Ishikawa (cell line): ENCODE data around the gene TP73.

Experiments
- CEBPB ChIP-seq: IDR thresholded peaks from 2 replicates; pipeline ENCODE4 v1.6.1; 2012
- CREB1 ChIP-seq: IDR thresholded peaks from 2 replicates; pipeline ENCODE4 v1.6.1; 2012; ENCODE audit warnings: low read depth
- EGR1 ChIP-seq: IDR thresholded peaks from 2 replicates; pipeline ENCODE4 v1.6.1; 2012
- EP300 ChIP-seq: IDR thresholded peaks from 2 replicates; pipeline ENCODE4 v1.6.1; 2012; ENCODE audit warnings: borderline replicate concordance
- FOXM1 ChIP-seq: IDR thresholded peaks from 2 replicates; pipeline ENCODE4 v1.6.1; 2012; ENCODE audit warnings: low read depth, borderline replicate concordance
- MAX ChIP-seq: IDR thresholded peaks from 2 replicates; pipeline ENCODE4 v1.6.1; 2012
- NFIC ChIP-seq: IDR thresholded peaks from 2 replicates; pipeline ENCODE4 v1.6.1; 2012
- RAD21 ChIP-seq: IDR thresholded peaks from 2 replicates; pipeline ENCODE4 v1.6.1; 2012; ENCODE audit warnings: low read depth
- REST ChIP-seq: IDR thresholded peaks from 2 replicates; pipeline ENCODE4 v1.6.1; 2012; ENCODE audit warnings: low read depth, mild to moderate bottlenecking
- TAF1 ChIP-seq: IDR thresholded peaks from 2 replicates; pipeline ENCODE4 v1.6.1; 2012; ENCODE audit warnings: low read depth, mild to moderate bottlenecking
- TCF12 ChIP-seq: IDR thresholded peaks from 2 replicates; pipeline ENCODE4 v1.6.1; 2012; ENCODE audit warnings: low read depth
- TEAD4 ChIP-seq: IDR thresholded peaks from 2 replicates; pipeline ENCODE4 v1.6.1; 2012
- USF1 ChIP-seq: IDR thresholded peaks from 2 replicates; pipeline ENCODE4 v1.6.1; 2012
- YY1 ChIP-seq: IDR thresholded peaks from 2 replicates; pipeline ENCODE4 v1.6.1; 2012; ENCODE audit warnings: low read depth
- ZBTB7A ChIP-seq: IDR thresholded peaks from 2 replicates; pipeline ENCODE4 v1.6.1; 2012; ENCODE audit warnings: low read depth

Gene TP73

GRCh38 chr1:3743421-3743820 is 91.1 kb downstream of the TP73 start:
- no peak for TF ChIP-seq EGR1
- no peak for TF ChIP-seq ZBTB7A
- TF ChIP-seq TCF12: no peak
- TF ChIP-seq EP300: no peak
- no peak for TF ChIP-seq NFIC
- no peak for TF ChIP-seq RAD21
- no peak for TF ChIP-seq TEAD4
- no peak for TF ChIP-seq REST
- TF ChIP-seq TAF1: no peak
- no peak for TF ChIP-seq FOXM1
- no peak for TF ChIP-seq CREB1
- TF ChIP-seq YY1: no peak
- TF ChIP-seq CEBPB: no peak
- TF ChIP-seq USF1: no peak
- TF ChIP-seq MAX: no peak

GRCh38 chr1:3743826-3744225 is 91.5 kb downstream of the TP73 start:
- TF ChIP-seq YY1: no peak
- TF ChIP-seq CEBPB: no peak
- no peak for TF ChIP-seq MAX
- no peak for TF ChIP-seq TEAD4
- no peak for TF ChIP-seq RAD21
- TF ChIP-seq EP300: no peak
- TF ChIP-seq EGR1: no peak
- no peak for TF ChIP-seq TCF12
- TF ChIP-seq ZBTB7A: no peak
- TF ChIP-seq FOXM1: no peak
- no peak for TF ChIP-seq TAF1
- TF ChIP-seq USF1: no peak

- TF ChIP-seq TCF12: no peak
- TF ChIP-seq YY1: no peak
- TF ChIP-seq MAX: no peak
- no peak for TF ChIP-seq ZBTB7A
- TF ChIP-seq TEAD4: no peak
- no peak for TF ChIP-seq USF1
- TF ChIP-seq EP300: no peak
- no peak for TF ChIP-seq EGR1
- no peak for TF ChIP-seq FOXM1
- no peak for TF ChIP-seq TAF1
These were observed 92.3 kb downstream of the TP73 start for GRCh38 chr1:3744646-3745045.

- TF ChIP-seq USF1 (no peak), TCF12 (no peak), MAX (no peak), TEAD4 (no peak), CREB1 (no peak), RAD21 (no peak), CEBPB (no peak), REST (no peak), ZBTB7A (no peak), EP300 (no peak), FOXM1 (no peak), TAF1 (no peak)
These were observed 92.8 kb downstream of the TP73 start for GRCh38 chr1:3745071-3745470.
